ENCODE data around the gene HM13.
"Not testable (repeated sequence)": the region's sequence is repeated elsewhere in the genome, so short reads cannot be mapped to it uniquely, and the experiment has no call there.

The HM13 gene

DNA sequence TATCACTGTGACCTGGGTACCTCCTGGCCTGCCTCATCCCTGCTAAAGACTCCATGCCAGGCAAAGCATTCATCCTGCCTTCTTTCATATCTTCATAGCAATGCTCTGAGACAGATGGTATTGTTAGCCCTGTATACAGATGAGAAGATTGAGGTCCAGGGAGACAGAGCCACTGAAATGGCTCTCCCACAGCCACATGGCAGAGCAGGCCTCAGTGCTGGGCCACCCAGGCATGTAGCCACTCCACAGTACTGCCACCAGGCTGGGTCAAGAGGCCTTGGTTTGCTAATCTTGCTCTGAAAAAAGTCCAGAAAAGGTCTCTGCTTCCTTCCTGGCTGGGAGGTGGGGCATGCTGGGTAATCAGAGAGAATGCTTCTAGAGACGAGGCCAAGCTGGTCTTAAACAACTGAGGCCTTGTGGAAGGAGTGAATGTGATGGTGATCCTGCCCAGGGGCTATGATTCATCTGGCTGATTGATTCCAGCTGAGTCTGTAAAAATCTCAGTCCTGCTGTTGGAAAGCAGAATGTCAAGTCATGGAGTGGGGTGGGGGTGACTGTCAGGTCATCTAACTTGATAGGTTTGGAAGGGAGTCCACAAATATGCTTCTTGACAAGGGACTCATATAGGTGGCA, 29.8 kb downstream of the HM13 start:
- peak; percentile 63 for DNase-seq

DNA sequence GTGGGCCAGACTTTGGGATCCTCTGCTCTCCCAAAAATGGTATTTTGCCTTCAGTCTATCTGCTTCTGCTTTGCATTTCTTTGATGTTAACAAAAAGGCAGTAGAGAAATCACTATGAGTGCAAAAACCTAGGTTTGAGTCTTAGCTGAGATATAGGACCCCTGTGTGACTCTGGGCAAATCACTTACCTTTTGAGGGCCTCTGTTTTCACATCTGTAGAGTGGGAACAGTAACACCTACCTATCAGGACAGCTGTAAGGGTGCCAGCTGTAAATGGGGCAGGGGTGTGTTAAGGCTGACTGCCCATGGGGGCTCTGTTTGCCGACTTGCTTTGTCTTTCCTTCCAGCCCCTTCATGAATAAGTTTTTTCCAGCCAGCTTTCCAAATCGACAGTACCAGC, 30.4 kb downstream of the HM13 start:
- DNase-seq = no peak

DNA sequence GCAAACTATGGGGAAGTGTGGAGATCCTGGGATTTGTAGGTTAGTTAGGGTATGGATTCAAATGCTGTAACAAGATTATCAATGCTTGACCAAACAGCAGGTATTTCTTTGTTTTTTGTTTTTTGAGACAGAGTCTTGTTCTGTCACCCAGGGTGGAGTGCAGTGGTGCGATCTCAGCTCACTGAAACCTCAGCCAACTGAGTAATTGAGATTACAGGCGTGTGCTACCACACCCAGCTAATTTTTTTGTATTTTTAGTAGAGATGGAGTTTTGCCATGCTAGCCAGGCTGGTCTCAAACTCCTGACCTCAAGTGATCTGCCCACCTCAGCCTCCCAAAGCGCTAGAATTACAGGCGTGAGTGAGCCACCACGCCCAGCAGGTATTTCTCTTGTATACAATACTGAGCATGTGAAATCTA, 31.4 kb downstream of the HM13 start:
- not testable (repeated sequence) for DNase-seq

DNA sequence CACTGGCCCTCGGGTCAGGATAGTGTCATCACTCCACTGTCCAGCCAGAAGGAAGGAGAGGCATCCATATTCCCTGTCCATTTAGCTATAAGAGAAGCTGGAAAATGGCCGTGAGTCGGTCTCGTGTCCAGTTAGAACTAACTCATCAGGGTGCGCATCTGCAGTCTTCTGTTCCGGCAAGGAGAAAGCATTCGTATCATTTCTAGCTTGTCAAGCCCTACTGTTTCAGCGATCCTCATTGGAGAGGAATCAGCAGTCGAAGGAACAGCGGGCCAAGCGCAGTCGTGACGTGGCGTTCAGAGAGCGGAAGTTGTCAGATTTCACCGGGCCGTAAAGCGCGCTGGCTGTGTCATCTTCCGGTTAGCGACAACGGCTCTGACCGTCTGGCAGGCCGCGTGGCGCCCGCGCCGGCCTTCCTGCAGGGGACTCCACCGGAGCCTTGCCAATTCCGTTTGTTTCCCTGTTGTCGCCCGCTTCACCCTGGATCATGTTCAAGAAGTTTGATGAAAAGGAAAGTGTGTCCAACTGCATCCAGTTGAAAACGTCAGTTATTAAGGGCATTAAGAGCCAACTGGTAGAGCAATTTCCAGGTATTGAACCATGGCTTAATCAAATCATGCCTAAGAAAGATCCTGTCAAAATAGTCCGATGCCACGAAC, 32.9 kb downstream of the HM13 start:
- peak; percentile 92 for DNase-seq

DNA sequence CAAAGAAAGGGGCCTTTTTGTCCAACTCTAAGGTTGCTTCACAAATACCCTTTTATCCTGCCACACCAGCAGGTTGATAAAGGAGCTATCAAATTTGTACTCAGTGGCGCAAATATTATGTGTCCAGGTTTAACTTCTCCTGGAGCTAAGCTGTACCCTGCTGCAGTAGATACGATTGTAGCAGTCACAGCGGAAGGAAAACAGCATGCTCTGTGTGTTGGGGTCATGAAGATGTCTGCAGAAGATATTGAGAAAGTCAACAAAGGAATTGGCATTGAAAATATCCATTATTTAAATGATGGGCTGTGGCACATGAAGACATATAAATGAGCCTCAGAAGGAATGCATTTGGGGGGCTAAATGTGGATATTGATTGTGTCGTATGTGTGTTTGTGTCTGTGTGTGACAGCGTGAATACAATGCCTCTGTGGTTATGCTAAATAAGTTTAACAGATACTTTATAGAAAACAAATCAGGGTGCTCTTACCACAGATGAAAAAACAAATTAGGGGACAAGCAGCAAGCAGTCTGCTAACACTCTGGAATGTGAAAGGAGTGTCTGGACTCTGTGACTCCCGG, 33.6 kb downstream of the HM13 start:
- DNase-seq = no peak

DNA sequence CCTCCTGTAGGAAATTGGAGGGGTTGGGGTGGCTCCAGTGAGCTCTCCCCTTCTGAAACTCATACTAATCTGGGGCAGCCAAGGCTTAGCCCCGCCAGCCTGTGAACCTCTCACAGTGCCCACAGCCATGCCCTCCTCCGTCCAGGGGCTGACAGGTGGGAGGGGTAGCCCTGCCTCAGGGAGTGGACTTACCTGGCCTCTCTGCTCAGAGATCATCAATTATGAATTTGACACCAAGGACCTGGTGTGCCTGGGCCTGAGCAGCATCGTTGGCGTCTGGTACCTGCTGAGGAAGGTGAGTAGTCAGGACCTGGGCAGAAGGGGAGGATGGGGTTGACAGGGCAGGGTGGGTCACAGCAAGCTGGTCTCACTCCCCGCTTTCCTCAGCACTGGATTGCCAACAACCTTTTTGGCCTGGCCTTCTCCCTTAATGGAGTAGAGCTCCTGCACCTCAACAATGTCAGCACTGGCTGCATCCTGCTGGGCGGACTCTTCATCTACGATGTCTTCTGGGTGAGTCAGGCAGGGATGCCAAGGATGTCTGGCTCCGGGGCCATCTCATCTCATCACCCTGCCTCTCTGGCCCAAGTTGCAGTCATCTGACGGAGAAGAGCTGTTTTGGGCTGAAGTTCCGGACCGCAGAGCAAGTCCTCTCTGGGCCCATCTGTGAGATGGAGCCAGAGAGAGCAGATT, 34.7 kb downstream of the HM13 start:
- DNase-seq = no peak

DNA sequence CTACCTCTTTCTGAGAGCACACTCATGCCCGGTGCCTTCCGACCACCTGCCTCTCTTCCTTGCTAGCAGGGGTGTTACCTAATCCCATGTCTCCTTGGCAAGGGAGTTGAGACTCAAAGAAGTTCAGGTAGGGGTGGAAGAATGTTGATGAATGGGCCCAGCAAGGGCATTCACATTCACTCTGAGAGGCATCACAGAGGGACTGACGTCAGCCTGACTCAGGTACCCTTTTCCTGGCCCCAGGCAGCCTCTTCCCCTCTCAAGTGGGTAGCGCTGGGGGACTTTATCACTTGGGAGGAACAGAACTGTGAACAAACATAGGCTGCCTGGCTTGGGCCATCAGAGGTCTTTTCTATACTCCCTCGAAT, 35.3 kb downstream of the HM13 start:
- DNase-seq = no peak

DNA sequence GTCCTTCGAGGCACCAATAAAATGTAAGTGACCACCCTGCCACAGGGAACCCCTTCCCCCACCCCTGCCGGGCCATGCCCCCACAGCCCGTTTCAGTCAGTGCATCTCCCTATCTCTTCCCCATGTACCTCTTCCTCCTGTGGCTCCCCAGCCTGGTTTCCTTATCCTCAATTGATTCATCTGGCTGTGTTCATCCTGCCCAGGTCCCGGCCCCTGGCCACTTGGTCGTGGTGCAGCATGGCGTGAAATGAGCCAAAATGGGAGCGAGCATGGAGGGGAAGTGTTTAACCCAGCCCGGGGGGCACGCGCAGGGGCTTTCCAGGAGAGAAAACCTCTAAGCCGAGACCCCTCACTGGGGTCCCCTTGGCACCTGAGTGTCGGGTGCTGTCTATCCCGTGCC, 35.9 kb downstream of the HM13 start:
- DNase-seq = no peak

DNA sequence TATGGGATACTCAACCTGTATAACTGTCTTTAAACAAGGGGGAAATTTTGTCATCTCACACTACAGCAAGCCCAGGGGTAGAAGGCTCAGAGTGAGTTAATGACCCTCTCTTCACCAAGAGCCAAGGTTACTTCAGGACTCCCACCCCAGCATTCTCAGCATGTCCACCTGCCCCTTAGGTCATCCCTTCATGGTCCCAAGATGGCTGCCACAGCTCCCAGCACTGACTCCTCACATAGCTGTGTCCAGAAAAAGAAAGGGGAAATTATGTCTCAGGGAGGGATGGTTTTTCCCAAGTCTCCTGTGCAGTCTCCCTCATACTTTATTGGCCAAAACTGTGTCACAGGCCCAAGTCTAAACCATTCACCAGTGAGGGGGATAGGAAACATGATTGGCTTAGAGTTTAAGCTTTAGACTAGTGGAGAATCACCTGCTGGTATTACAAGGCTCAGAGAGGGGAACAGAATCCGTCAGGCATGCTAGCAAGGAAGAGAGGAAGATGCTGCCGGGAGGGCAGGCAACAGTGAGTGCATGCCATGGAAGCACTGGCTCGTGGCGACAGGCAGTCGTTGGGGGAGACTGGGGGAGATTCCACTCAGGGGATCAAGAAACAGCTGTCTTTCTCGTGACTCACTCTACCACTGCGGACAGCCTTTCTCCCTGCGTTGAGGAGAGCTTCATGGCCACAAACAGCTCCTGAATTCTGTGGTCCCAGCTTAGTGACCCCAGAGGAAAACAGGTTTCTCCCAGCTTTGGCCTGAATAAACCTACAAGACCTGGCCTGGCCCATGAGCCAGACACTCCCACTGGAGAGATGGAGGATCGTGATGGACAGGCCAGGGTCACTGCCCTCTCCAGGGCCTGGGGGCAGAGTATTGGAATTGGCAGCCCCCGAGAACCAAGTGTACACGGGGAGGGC, 37.2 kb downstream of the HM13 start:
- DNase-seq = no peak

DNA sequence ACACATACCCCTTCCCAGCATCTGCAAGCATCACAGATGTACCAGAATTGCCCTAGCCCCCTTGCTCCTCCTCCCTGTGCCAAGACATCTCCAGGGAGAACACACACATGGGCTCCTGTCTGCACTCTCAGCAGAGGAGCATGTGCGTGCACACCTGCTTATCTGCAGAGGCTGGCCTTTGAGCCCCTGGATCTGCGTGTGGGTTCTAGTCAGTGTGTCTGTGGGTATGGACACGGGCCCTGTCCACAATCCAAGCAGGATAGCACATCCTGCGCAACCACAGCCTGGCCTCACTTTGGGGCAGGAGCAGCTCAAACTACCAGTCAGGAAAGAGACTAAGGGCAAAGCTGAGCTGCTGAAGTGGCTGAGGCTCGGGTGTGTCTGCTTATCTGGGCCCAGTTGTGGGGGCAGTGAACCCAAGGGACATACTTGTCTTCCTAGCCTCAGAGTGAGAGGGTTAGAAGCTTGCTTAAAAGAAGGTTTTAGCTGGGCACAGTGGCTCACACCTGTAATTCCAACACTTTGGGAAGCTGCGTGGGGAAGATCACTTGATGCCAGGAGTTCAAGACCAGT, 41.0 kb downstream of the HM13 start:
- no peak for DNase-seq

DNA sequence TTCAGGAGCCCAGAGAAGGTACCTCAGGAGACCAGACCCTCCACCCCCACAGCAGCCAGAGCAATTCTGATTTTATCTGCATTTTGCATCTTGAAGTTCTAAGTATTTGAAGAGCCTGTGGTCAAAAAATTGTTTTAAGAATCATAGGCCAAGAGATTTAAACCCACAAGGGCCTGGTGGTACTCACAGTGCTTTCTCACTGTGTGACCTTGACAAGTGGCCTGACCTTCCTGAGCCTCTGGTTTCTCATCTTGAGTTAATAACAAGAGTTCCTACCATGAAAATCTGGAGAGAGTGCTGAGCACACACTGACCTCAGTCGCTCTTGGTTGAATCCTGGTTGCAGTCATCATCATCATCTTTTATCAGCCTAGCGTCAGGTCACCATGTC, 45.5 kb downstream of the HM13 start:
- no peak for DNase-seq

DNA sequence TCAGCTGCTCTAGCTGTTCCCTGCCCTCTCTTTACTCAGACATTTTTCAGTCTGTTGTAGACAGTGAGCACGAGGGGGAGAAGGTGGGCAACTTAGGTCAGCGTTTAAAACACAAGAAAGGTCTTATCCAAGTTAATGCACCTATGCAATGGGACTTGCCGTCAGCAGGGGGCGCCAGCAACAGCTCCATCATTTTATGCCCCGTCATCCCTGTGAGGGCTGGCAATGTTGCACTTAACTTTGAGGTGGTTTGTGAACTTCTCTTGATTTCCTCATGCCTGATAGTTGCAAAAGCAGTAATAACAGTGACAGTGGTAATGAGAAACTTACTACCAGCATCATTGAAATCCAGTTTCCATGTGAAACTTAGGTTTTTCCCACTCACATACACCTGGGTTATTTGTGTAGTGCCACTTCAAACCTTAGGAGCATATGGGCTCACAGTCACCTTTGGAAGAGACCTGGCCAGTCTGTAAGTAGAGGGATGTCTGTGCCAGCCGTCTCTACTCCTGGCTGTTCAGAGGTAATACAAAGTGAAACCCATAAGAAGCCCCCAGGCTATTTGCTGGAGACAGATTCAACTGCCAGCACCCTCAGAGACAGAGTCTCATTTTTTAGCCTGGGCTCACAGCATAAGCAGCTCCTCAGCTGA, 46.0 kb downstream of the HM13 start:
- DNase-seq = peak; percentile 77

DNA sequence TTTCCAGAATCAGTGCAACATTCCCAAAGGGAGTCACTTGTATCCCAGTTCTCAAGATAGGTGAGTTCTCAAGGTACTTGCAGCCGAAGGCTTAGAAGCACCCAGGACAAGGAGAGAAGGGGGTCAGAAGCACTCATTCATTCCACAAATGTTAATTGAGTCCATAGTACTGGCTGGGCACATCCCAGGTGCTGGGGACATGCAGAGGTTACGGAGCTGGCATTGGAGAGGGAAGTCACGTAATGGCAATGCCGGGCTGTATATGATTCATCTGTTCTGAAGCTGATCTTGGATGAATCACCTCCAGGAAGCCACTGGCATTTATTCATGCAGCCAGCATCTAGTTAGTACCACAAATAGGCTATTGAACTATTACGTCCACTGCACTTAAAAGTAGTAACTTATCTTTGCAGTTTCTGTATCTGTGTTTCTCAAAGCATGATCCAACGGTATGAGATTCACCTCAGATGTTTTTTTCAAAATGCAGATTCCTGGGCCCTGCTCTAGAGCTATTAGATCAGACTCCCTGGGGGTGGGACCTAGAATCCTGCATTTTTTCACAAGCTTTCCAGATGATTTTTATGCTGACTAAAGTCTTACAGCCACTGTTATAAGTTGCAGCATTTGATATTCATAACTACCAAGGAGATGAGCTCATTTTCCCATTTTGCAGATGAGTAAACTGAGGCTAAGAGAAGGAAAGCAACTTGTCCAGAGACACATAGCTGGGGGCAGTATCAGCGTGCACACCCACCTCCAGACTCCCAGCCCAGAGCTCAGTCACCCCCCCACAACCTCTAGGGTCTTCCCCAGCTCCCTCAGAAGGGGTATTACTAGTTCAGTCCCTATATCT, 46.7 kb downstream of the HM13 start:
- no peak for DNase-seq

DNA sequence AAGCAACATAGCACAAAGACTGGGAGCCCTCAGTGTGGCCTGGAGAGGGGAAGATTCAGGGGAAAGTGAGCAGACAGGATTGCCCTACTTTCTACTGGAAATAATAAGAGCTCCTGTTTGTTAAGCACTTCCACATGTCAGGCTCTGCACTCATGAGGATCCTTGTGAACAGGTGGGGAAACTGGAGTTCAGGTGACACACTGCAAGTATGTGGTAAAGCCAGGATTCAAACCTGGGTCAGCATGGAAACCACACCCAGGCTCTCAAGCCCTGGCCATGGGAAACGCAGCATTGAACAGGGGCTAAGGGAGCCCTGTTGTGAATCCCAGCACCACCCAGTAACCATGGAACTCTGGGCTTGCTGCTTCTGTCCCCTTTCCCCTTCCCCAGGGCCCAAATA, 48.0 kb downstream of the HM13 start:
- DNase-seq = no peak

DNA sequence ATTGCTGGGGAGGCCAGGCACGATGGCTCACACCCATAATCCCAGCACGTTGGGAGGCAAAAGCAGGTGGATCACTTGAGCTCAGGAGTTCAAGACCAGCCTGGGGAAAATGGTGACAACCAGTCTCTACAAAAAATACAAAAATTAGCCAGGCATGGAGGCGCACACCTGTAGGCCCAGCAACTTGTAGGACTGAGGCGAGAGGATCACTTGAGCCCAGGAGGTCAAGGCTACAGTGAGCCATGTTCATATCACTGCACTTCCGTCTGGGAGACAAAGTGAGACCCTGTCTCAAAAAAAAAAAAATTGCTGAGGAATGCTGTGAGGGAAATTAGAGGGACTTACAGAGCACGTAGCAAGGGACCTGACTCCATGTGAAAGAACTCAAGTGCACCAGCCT, 50.0 kb downstream of the HM13 start:
- DNase-seq = no peak

DNA sequence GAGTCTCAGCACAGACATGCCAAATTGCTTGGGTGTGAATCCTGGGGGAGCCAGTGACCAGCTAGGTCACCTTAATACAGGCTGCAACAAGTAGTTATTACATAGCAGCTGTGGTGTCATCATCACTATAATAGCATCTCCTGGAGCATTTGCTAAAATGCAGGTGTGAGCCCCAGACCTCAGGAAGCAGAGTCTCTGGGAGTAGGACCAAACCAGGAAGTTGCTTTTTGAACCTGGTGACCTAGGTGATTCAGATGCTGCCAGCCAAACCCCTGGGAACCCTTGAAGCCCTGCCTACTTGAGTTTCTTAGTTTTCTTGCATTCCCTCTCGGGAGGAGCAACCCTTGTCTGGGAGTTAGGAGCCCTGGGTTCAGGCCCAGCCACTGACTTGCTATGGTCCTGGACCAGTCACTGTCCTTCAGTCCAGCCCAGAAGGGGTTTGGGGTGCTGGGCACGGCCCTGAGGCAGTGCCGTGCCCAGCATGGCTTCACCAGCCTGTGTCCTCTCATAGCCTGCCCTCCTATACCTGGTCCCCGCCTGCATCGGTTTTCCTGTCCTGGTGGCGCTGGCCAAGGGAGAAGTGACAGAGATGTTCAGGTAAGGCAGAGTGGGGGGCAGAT, 51.6 kb downstream of the HM13 start:
- DNase-seq = no peak

DNA sequence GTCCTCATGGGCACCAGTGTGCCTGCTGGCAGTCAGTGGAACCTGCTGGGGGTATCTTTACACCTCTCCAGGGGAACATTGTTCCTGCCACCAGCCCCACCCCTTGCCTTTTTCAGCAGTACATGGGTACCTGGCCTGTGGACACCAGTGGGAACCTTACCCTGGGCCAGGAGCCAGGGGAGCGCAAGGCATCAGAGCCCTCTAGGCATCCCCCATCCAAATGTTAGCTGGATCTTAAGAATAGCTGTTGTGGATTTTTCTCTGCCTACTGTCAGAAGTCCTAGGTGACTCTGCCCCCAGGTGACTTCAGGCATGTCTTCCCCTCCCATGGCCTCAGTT, 52.0 kb downstream of the HM13 start:
- no peak for DNase-seq

DNA sequence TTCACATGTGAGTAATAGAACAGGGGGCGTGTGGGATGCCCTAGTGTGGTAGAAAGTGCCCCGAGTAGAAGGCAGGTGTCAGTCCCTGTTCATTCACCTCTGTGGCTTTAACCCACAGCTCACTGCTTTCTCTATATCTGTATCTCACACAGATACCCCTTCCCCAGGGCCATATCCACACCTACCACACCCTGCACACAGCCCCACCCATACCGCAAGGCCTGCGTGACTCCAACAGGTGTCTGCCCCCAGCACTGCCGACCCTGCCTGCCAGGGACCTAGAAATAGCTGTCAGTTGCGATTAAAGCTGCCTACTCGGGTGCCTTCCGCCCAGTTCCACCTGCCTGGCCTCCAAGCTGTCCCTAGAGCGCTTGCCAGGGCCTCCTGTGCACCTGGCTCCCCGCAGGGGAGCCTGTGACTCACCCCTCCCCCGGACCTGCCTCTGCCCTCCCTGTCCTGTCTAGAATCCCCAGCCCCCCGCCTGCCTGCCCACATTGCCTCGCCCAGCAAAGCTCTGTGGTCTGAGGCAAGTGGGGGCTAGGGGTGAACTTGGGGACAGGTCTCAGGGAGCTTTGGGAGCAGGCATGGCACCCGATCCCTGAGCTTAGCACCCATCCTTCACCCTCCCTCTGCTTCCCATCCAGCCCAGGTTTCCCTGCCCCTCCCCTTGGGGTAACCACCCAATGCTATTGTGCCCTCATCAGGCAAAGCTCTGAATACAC, 52.6 kb downstream of the HM13 start:
- DNase-seq = no peak

DNA sequence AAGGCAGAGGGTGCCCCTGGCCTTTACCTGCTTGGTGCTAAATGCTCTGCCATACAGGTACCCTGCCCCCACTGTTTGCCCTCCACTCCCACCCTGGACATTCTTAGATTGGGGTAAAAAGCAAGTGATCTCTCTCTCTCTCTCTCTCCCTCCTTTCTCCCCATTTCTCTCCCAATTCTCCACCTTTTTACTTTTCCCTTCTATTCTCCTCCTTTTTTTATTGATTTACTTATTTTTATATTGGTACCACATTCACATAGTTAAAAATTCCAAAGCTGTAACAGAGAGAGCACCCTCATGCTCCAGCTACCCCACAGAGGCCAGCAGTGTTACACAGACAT, 53.1 kb downstream of the HM13 start:
- DNase-seq = no peak

DNA sequence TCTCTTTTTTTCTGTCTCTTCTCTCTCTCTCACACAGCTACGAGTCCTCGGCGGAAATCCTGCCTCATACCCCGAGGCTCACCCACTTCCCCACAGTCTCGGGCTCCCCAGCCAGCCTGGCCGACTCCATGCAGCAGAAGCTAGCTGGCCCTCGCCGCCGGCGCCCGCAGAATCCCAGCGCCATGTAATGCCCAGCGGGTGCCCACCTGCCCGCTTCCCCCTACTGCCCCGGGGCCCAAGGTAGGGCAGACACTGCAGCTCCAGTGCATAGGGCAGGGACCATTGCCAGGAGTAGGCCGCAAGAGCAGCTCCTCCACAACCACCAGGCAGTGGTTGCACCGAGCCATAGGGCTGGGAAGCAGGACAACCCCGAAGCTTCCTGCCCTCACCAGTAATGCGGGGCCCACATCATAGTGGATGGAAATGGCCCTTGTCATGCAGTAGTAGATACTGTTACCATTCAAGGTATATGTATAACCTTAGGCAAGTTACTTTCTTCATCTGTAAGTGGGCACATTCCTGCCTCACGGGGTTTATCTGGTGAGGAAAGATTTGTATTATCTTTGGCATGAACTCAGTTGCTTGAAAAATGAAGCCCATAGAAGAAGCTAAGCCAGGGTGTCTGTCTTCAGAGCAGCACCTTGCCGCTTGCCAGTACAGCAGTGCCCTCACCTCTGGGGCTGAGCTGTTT, 53.9 kb downstream of the HM13 start:
- DNase-seq = no peak
